HEK293 (cell line): ENCODE results near the gene ACADL.

Experiments
- CTCF ChIA-PET: fragments of 350-600 bp; formaldehyde crosslinking; extraction: SDS; loops from one replicate; lab custom pipeline; 2021; ENCODE audit warnings: antibody characterized with exemption; lab: Yijun Ruan, JAX
- POLR2A ChIA-PET: fragments of 300-600 bp; formaldehyde crosslinking; extraction: SDS; loops from one replicate; lab custom pipeline; 2020; ENCODE audit warnings: antibody characterized with exemption, inconsistent platforms; lab: Yijun Ruan, JAX
- H3K27ac ChIP-seq: fragments of 200-500 bp; sonication (Bioruptor generic); 2 replicates; pipeline ENCODE4 v1.5.1; 2014; ENCODE audit warnings: low read depth, low read length, control low read depth, inconsistent platforms; ENCODE audit errors: extremely low read depth
- H3K36me3 ChIP-seq, 2 experiments: fragments of 200-500 bp in 1 of 2; sonication (Bioruptor generic) in 1 of 2; 1 replicate in 1 of 2; 2 replicates in 1 of 2; pipeline ENCODE4 v1.5.1; 2014 to 2017; ENCODE audit warnings: inconsistent platforms in 2 of 2, low read length in 2 of 2; ENCODE audit not compliant: control insufficient read depth in 2 of 2, insufficient read depth in 1 of 2
- H3K4me1 ChIP-seq: fragments of 200-500 bp; sonication (Bioruptor generic); 2 replicates; pipeline ENCODE4 v1.5.1; 2014; ENCODE audit warnings: mild to moderate bottlenecking, low read length, inconsistent platforms; ENCODE audit not compliant: control insufficient read depth, insufficient read depth
- H3K4me3 ChIP-seq: 2 replicates; pipeline ENCODE4 v1.5.1; 2011; ENCODE audit warnings: low read depth, mild to moderate bottlenecking, control low read depth, low read length, moderate library complexity
- H3K9me3 ChIP-seq: fragments of 200-500 bp; sonication (Bioruptor generic); 2 replicates; pipeline ENCODE4 v1.5.1; 2014; ENCODE audit warnings: low read depth, low read length, inconsistent platforms; ENCODE audit not compliant: control insufficient read depth, insufficient read depth
- FEZF1 ChIP-seq: fragments of 450-650 bp; formaldehyde crosslinking; IDR thresholded peaks from 2 replicates; pipeline ENCODE4 v1.5.1; 2016; ENCODE audit warnings: missing biosample characterization, missing genetic modification characterization
- IKZF3 ChIP-seq: fragments of 450-650 bp; IDR thresholded peaks from 2 replicates; pipeline ENCODE4 v1.5.0; 2018; ENCODE audit warnings: missing biosample characterization, mild to moderate bottlenecking, missing genetic modification characterization, moderate library complexity
- KLF8 ChIP-seq: fragments of 450-650 bp; formaldehyde crosslinking; IDR thresholded peaks from 2 replicates; pipeline ENCODE4 v1.5.1; 2016; ENCODE audit warnings: missing biosample characterization, missing genetic modification characterization
- SCRT2 ChIP-seq: fragments of 450-650 bp; formaldehyde crosslinking; IDR thresholded peaks from 2 replicates; pipeline ENCODE4 v1.5.1; 2016; ENCODE audit warnings: missing biosample characterization, missing genetic modification characterization
- WT1 ChIP-seq: fragments of 450-650 bp; formaldehyde crosslinking; IDR thresholded peaks from 2 replicates; pipeline ENCODE4 v1.5.1; 2016; ENCODE audit warnings: missing biosample characterization, missing genetic modification characterization
- ZBTB20 ChIP-seq: fragments of 450-650 bp; formaldehyde crosslinking; IDR thresholded peaks from 2 replicates; pipeline ENCODE4 v1.5.1; 2016; ENCODE audit warnings: missing biosample characterization, missing genetic modification characterization
- ZBTB48 ChIP-seq: fragments of 450-650 bp; formaldehyde crosslinking; IDR thresholded peaks from 2 replicates; pipeline ENCODE4 v1.5.1; 2016; ENCODE audit warnings: missing biosample characterization, missing genetic modification characterization
- ZBTB8A ChIP-seq: fragments of 450-650 bp; formaldehyde crosslinking; IDR thresholded peaks from 2 replicates; pipeline ENCODE4 v1.5.1; 2016; ENCODE audit warnings: missing biosample characterization, missing genetic modification characterization
- ZEB2 ChIP-seq: fragments of 450-650 bp; formaldehyde crosslinking; IDR thresholded peaks from 2 replicates; pipeline ENCODE4 v1.5.1; 2016; ENCODE audit warnings: missing biosample characterization, missing genetic modification characterization
- ZFP69B ChIP-seq: fragments of 450-650 bp; formaldehyde crosslinking; IDR thresholded peaks from 2 replicates; pipeline ENCODE4 v1.5.1; 2016; ENCODE audit warnings: missing biosample characterization, missing genetic modification characterization
- ZNF146 ChIP-seq: fragments of 450-650 bp; formaldehyde crosslinking; IDR thresholded peaks from 2 replicates; pipeline ENCODE4 v1.5.1; 2016; ENCODE audit warnings: missing biosample characterization, missing genetic modification characterization
- ZNF239 ChIP-seq: fragments of 450-650 bp; formaldehyde crosslinking; IDR thresholded peaks from 2 replicates; pipeline ENCODE4 v1.5.1; 2016; ENCODE audit warnings: missing biosample characterization, missing genetic modification characterization
- ZNF266 ChIP-seq: fragments of 450-650 bp; formaldehyde crosslinking; IDR thresholded peaks from 2 replicates; pipeline ENCODE4 v1.5.1; 2016; ENCODE audit warnings: missing biosample characterization, missing genetic modification characterization, low read depth
- ZNF335 ChIP-seq: fragments of 450-650 bp; formaldehyde crosslinking; conservative IDR thresholded peaks from 2 replicates; pipeline ENCODE4 v1.5.1; 2016; ENCODE audit warnings: missing biosample characterization, missing genetic modification characterization
- ZNF473 ChIP-seq: fragments of 450-650 bp; formaldehyde crosslinking; IDR thresholded peaks from 2 replicates; pipeline ENCODE4 v1.5.1; 2017; ENCODE audit warnings: missing biosample characterization, missing genetic modification characterization
- ZNF561 ChIP-seq: fragments of 450-650 bp; IDR thresholded peaks from 2 replicates; pipeline ENCODE4 v1.5.1; 2018; ENCODE audit warnings: missing biosample characterization, missing genetic modification characterization, borderline replicate concordance
- ZNF600 ChIP-seq: fragments of 450-650 bp; formaldehyde crosslinking; IDR thresholded peaks from 2 replicates; pipeline ENCODE4 v1.5.1; 2016; ENCODE audit warnings: missing biosample characterization, missing genetic modification characterization
- ZNF660 ChIP-seq: fragments of 450-650 bp; IDR thresholded peaks from 2 replicates; pipeline ENCODE4 v1.5.1; 2018; ENCODE audit warnings: missing biosample characterization, mild to moderate bottlenecking, missing genetic modification characterization
- ZNF701 ChIP-seq: fragments of 450-650 bp; formaldehyde crosslinking; IDR thresholded peaks from 2 replicates; pipeline ENCODE4 v1.5.1; 2016; ENCODE audit warnings: missing biosample characterization, missing genetic modification characterization
- ZXDB ChIP-seq: fragments of 450-650 bp; formaldehyde crosslinking; IDR thresholded peaks from 2 replicates; pipeline ENCODE4 v1.5.1; 2016; ENCODE audit warnings: missing biosample characterization, missing genetic modification characterization
- TF ChIP-seq, protein P1 (sequence below): fragments of 450-650 bp; formaldehyde crosslinking; IDR thresholded peaks from 2 replicates; pipeline ENCODE4 v1.5.1; 2016; ENCODE audit warnings: missing biosample characterization, missing genetic modification characterization
- TF ChIP-seq, protein P2 (sequence below): fragments of 450-650 bp; formaldehyde crosslinking; IDR thresholded peaks from 2 replicates; pipeline ENCODE4 v1.5.1; 2017; ENCODE audit warnings: missing biosample characterization, missing genetic modification characterization
- TF ChIP-seq, protein P3 (sequence below): fragments of 450-650 bp; formaldehyde crosslinking; IDR thresholded peaks from 2 replicates; pipeline ENCODE4 v1.5.1; 2017; ENCODE audit warnings: missing biosample characterization, missing genetic modification characterization
- TF ChIP-seq, protein P4 (sequence below): fragments of 450-650 bp; formaldehyde crosslinking; IDR thresholded peaks from 2 replicates; pipeline ENCODE4; 2016; ENCODE audit warnings: missing biosample characterization, missing genetic modification characterization

ACADL gene

DNA sequence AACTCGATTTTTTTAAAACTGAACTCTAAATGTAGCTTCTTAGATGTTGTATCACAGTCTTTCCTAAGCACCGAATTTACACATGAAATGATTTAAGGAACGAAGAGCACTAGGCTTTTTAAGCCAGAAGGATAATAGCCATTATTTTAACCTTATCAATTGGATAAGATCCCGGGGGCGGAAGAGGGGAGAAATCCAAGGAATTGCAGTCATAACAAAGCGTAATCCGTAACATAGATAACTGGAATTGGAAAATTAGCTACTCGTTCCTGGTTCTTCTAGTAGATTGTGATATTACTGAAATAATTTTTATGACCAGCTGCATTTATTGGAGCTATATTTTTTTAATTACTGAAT is 53.0 kb downstream of the ACADL start:
- Histone ChIP-seq H3K9me3 (no peaks in the 10 kb centered on the region), H3K27ac (peak overlapping the region; percentile 72; the same call in 1 of the 2 replicates), H3K4me3 (peak overlapping the region; percentile 51), H3K4me1 (peaks cover 12% of the 10 kb centered on the region; the same call in 1 of the 2 replicates), H3K36me3 (no peaks in the 10 kb centered on the region)
- ChIA-PET POLR2A (no interaction called here), CTCF (no interaction called here)
- TF ChIP-seq ZNF473 (tag by site-specific recombination) (no peak), ZNF701 (tag by site-specific recombination) (no peak), WT1 (tag by site-specific recombination) (no peak), FEZF1 (tag by site-specific recombination) (peak; percentile 9; the same call in 1 of the 2 replicates), IKZF3 (tag by site-specific recombination) (peak; percentile 45; the same call in 1 of the 2 replicates), ZNF561 (tag by site-specific recombination) (no peak)

DNA sequence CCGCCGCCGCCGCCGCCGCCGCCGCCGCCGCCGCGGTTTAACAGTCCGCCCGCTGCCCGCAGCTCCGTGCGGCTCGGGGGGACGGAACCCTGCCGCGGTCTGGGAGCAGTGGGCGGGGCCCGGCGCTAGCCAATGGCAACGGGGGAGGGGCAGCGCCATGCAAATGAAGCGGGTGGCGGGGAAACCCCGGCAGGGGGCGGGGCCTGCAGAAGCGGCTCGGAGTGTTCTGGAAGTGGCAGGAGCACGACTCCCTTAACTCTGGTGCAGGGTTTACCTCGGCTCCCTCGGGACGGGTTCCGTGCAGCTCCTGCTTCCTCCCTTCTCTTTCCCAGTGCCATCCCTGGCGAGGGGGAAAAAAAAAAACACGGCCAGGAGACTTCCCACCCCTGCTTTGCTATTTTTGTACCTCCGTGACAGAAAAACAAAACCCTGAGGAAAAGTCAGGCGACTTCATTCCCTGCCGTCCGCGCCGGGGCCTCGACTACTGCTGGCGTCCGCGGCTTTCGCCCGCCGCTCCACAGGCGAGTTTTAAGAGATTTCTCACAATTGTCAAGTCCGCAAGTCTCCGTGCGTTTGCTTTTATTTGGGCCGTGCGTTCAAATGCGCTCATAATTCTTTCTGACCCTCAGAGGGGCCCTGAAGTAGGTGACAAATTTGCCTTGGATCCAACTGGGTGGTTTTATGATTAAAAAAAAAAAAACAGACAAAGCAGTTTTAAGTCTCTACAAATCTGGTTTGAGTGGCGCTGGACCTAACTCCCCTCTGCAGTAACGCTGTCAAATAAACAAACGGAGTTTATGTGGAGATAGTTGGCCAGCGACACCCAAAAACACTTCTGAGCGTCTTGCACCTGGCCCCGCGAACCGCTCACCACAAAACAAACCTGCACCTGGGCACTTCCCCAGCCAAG is 53.7 kb downstream of the ACADL start, which contains the start of gene KANSL1L:
Gene KANSL1L, minus strand, starts transcription at position 101 of the 910 bp plus-strand sequence. CDS start 16,827 bp downstream, outside the sequence.
- peak within 1 kb of the TSS; percentile 89 for H3K4me3 ChIP-seq
- no peaks in the 10 kb centered on the region for H3K36me3 ChIP-seq
- POLR2A ChIA-PET, result interaction anchor here (0.6 to 1.0 kb wide), 2 partner anchors 10 to 12 kb away, joined by 3 read pairs; no protein-coding TSS in a partner anchor
- no peaks in the 10 kb centered on the region for H3K9me3 ChIP-seq
- CTCF ChIA-PET, result no interaction called here
- H3K4me1 ChIP-seq, result peaks cover 18% of the 10 kb centered on the region; the same call in 1 of the 2 replicates
- peak within 1 kb of the TSS; percentile 96 for H3K27ac ChIP-seq
- TF ChIP-seq, protein P1, sequence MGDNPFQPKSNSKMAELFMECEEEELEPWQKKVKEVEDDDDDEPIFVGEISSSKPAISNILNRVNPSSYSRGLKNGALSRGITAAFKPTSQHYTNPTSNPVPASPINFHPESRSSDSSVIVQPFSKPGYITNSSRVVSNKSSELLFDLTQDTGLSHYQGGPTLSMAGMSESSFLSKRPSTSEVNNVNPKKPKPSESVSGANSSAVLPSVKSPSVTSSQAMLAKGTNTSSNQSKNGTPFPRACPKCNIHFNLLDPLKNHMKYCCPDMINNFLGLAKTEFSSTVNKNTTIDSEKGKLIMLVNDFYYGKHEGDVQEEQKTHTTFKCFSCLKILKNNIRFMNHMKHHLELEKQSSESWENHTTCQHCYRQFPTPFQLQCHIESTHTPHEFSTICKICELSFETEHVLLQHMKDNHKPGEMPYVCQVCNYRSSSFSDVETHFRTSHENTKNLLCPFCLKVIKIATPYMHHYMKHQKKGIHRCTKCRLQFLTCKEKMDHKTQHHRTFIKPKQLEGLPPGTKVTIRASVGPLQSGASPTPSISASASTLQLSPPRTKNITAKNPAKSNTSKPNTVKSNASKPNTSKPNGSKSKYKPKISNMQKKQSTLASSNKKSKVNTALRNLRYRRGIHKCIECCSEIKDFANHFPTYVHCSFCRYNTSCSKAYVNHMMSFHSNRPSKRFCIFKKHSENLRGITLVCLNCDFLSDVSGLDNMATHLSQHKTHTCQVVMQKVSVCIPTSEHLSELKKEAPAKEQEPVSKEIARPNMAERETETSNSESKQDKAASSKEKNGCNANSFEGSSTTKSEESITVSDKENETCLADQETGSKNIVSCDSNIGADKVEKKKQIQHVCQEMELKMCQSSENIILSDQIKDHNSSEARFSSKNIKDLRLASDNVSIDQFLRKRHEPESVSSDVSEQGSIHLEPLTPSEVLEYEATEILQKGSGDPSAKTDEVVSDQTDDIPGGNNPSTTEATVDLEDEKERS (tag by site-specific recombination), result no peak
- TF ChIP-seq SCRT2 (no peak), ZXDB (peak; percentile 96), ZNF335 (tag by site-specific recombination) (peak; percentile 75), ZFP69B (tag by site-specific recombination) (no peak), KLF8 (tag by site-specific recombination) (no peak), ZBTB20 (0 out of 2 replicates have a peak, but pooled peaks have one; percentile 10), ZNF266 (tag by site-specific recombination) (no peak), ZBTB48 (tag by site-specific recombination) (0 out of 2 replicates have a peak, but pooled peaks have one; percentile 35), ZBTB8A (no peak), ZNF660 (tag by site-specific recombination) (0 out of 2 replicates have a peak, but pooled peaks have one; percentile 18), ZNF146 (tag by site-specific recombination) (no peak), ZEB2 (tag by site-specific recombination) (no peak), ZNF600 (tag by site-specific recombination) (peak; percentile 97), IKZF3 (tag by site-specific recombination) (peak; percentile 71; the same call in 1 of the 2 replicates), ZNF239 (tag by site-specific recombination) (no peak)
- TF ChIP-seq, protein P2, sequence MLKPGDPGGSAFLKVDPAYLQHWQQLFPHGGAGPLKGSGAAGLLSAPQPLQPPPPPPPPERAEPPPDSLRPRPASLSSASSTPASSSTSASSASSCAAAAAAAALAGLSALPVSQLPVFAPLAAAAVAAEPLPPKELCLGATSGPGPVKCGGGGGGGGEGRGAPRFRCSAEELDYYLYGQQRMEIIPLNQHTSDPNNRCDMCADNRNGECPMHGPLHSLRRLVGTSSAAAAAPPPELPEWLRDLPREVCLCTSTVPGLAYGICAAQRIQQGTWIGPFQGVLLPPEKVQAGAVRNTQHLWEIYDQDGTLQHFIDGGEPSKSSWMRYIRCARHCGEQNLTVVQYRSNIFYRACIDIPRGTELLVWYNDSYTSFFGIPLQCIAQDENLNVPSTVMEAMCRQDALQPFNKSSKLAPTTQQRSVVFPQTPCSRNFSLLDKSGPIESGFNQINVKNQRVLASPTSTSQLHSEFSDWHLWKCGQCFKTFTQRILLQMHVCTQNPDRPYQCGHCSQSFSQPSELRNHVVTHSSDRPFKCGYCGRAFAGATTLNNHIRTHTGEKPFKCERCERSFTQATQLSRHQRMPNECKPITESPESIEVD (tag by site-specific recombination), result no peak
- TF ChIP-seq, protein P3, sequence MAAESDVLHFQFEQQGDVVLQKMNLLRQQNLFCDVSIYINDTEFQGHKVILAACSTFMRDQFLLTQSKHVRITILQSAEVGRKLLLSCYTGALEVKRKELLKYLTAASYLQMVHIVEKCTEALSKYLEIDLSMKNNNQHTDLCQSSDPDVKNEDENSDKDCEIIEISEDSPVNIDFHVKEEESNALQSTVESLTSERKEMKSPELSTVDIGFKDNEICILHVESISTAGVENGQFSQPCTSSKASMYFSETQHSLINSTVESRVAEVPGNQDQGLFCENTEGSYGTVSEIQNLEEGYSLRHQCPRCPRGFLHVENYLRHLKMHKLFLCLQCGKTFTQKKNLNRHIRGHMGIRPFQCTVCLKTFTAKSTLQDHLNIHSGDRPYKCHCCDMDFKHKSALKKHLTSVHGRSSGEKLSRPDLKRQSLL (tag by site-specific recombination), result no peak
- TF ChIP-seq, protein P4, sequence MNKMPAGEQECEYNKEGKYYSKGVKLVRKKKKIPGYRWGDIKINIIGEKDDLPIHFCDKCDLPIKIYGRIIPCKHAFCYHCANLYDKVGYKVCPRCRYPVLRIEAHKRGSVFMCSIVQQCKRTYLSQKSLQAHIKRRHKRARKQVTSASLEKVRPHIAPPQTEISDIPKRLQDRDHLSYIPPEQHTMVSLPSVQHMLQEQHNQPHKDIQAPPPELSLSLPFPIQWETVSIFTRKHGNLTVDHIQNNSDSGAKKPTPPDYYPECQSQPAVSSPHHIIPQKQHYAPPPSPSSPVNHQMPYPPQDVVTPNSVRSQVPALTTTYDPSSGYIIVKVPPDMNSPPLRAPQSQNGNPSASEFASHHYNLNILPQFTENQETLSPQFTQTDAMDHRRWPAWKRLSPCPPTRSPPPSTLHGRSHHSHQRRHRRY, result no peak
